HepG2 (cell line): ENCODE measurements around the gene TOM1L2. TPM values are rescaled to one million over a fixed set of nuclear protein-coding genes. Genes with fewer than 3 reads are reported as not detected.

Experiments
- ATAC-seq: fragments of 200-7000 bp; cut with Tn5 transposase; 3 replicates; pipeline ENCODE4 v1.9.1; 2020; ENCODE audit warnings: mild to moderate bottlenecking, moderate library complexity
- BruUV-seq: library from RNA; stranded (reverse); fragments of 400-500 nt; replicated peaks from 2 replicates; lab custom pipeline; 2021; lab: Mats Ljungman, UMichigan
- CTCF ChIA-PET: fragments of 300-600 bp; formaldehyde crosslinking; extraction: SDS; loops from one replicate; lab custom pipeline; 2021; ENCODE audit warnings: low total read pairs, inconsistent platforms, low intra/inter-chr PET ratio; lab: Yijun Ruan, JAX
- POLR2A ChIA-PET: fragments of 350-600 bp; sonication (Branson Sonifier 250); formaldehyde crosslinking; loops from one replicate; lab custom pipeline; 2020; ENCODE audit warnings: antibody characterized with exemption, inconsistent platforms; lab: Yijun Ruan, JAX
- DNase-seq: peaks from one replicate; pipeline ENCODE4 v3.0.0-alpha.2; 2015; ENCODE audit warnings: low spot score
- FAIRE-seq: peaks from 3 replicates; lab custom pipeline; 2011; peaks lifted over from hg19 to GRCh38; lab: Jason Lieb, UNC
- H2AFZ ChIP-seq: one replicate; pipeline ENCODE4 v1.6.1; 2011; ENCODE audit warnings: low read length, inconsistent platforms
- H3K27ac ChIP-seq: fragments of 300-600 bp; 3 replicates; pipeline ENCODE4 v1.8.0; 2011; ENCODE audit warnings: mixed run types, mild to moderate bottlenecking, mixed read lengths, low read length, inconsistent platforms; ENCODE audit not compliant: insufficient read depth; ENCODE audit errors: extremely low read length
- H3K27me3 ChIP-seq, 2 experiments: fragments of 200-600 bp in 1 of 2; 2 replicates in 1 of 2; 3 replicates in 1 of 2; pipeline versions ENCODE4 v1.6.0 to v1.8.0; 2011; ENCODE audit warnings: low read length in 2 of 2, mild to moderate bottlenecking in 2 of 2, moderate library complexity in 2 of 2, inconsistent platforms in 1 of 2; ENCODE audit not compliant: insufficient read depth in 2 of 2, control insufficient read depth in 1 of 2
- H3K36me3 ChIP-seq, 2 experiments: fragments of 200-600 bp in 1 of 2; replicated peaks in 1 of 2; 2 replicates in 1 of 2; 3 replicates in 1 of 2; pipeline versions ENCODE4 v1.5.1 to v1.8.0; 2011; ENCODE audit warnings: low read length in 2 of 2, inconsistent platforms in 1 of 2; ENCODE audit not compliant: insufficient read depth in 2 of 2, control insufficient read depth in 1 of 2
- H3K4me1 ChIP-seq: 2 replicates; pipeline ENCODE4 v1.5.1; 2012; ENCODE audit warnings: low read length, inconsistent platforms; ENCODE audit not compliant: insufficient read depth
- H3K4me2 ChIP-seq: 2 replicates; pipeline ENCODE4 v1.6.0; 2011; ENCODE audit warnings: low read depth, low read length, inconsistent platforms
- H3K4me3 ChIP-seq, 3 experiments: fragments of 200-600 bp in 1 of 3; sonication (generic), shearing (Covaris generic) in 1 of 3; replicated peaks in 1 of 3; 2 replicates each; pipeline ENCODE4 v1.5.1; 2011 to 2016; ENCODE audit warnings: low read length in 3 of 3, inconsistent platforms in 2 of 3, low read depth in 2 of 3, mild to moderate bottlenecking in 2 of 3, control low read depth in 1 of 3, mixed read lengths in 1 of 3; ENCODE audit not compliant: insufficient read depth in 1 of 3
- H3K79me2 ChIP-seq: one replicate; pipeline ENCODE4 v1.6.1; 2011; ENCODE audit warnings: low read length, inconsistent platforms; ENCODE audit not compliant: insufficient read depth
- H3K9ac ChIP-seq: 2 replicates; pipeline ENCODE4 v1.6.0; 2011; ENCODE audit warnings: mild to moderate bottlenecking, low read depth, low read length, inconsistent platforms; ENCODE audit not compliant: insufficient read depth
- H3K9me3 ChIP-seq: 2 replicates; pipeline ENCODE4 v1.5.1; 2012; ENCODE audit warnings: mild to moderate bottlenecking, low read length
- H4K20me1 ChIP-seq: 2 replicates; pipeline ENCODE4 v1.6.0; 2011; ENCODE audit warnings: inconsistent platforms, mild to moderate bottlenecking, low read length, moderate library complexity; ENCODE audit not compliant: insufficient read depth
- CBX1 ChIP-seq: IDR thresholded peaks from one replicate; pipeline ENCODE4 v1.6.1; 2016; ENCODE audit warnings: antibody characterized with exemption, low read depth
- ELF3 ChIP-seq: IDR thresholded peaks from 2 replicates; pipeline ENCODE4 v1.6.1; 2016; ENCODE audit warnings: missing genetic modification reagents, missing compliant biosample characterization
- EZH2 ChIP-seq: conservative IDR thresholded peaks from 2 replicates; pipeline ENCODE4 v1.6.1; 2012; ENCODE audit warnings: mild to moderate bottlenecking, low read depth, low read length, moderate library complexity
- FLYWCH1 ChIP-seq: sonication (generic); formaldehyde crosslinking; IDR thresholded peaks from 2 replicates; pipeline ENCODE4 v1.8.1; 2023; ENCODE audit warnings: mild to moderate bottlenecking, missing genetic modification reagents
- HOXD1 ChIP-seq: sonication (generic); formaldehyde crosslinking; IDR thresholded peaks from 2 replicates; pipeline ENCODE4 v1.5.0; 2020; ENCODE audit warnings: missing genetic modification reagents
- MYNN ChIP-seq: sonication (generic); formaldehyde crosslinking; IDR thresholded peaks from 2 replicates; pipeline ENCODE4 v1.4.0; 2020; ENCODE audit warnings: mild to moderate bottlenecking, low read depth, missing genetic modification reagents
- NR2F1 ChIP-seq, 2 experiments: fragments of 450-650 bp in 1 of 2; formaldehyde crosslinking in 1 of 2; IDR thresholded peaks; 2 replicates each; pipeline versions ENCODE4 v1.5.0 to v1.6.1; 2016 to 2020; ENCODE audit warnings: mild to moderate bottlenecking in 1 of 2, missing compliant biosample characterization in 1 of 2, missing genetic modification reagents in 1 of 2, moderate library complexity in 1 of 2
- ONECUT2 ChIP-seq: sonication (generic); formaldehyde crosslinking; IDR thresholded peaks from 2 replicates; pipeline ENCODE4 v1.4.0; 2020; ENCODE audit warnings: missing genetic modification reagents
- RCOR2 ChIP-seq: IDR thresholded peaks from 2 replicates; pipeline ENCODE4 v1.6.1; 2016; ENCODE audit warnings: missing biosample characterization, missing genetic modification reagents
- STAT6 ChIP-seq: sonication (generic); formaldehyde crosslinking; IDR thresholded peaks from 2 replicates; pipeline ENCODE4 v1.4.0; 2020; ENCODE audit warnings: missing genetic modification reagents, mild to moderate bottlenecking, borderline replicate concordance
- ZBTB38 ChIP-seq: sonication (generic); formaldehyde crosslinking; IDR thresholded peaks from 2 replicates; pipeline ENCODE4 v1.5.1; 2020; ENCODE audit warnings: mild to moderate bottlenecking, missing genetic modification reagents
- ZNF260 ChIP-seq: sonication (generic); formaldehyde crosslinking; IDR thresholded peaks from 2 replicates; pipeline ENCODE4 v1.4.0; 2020; ENCODE audit warnings: missing genetic modification reagents, low read depth, mild to moderate bottlenecking, borderline replicate concordance
- ZNF292 ChIP-seq: sonication (generic); formaldehyde crosslinking; IDR thresholded peaks from 2 replicates; pipeline ENCODE4 v1.8.1; 2022; ENCODE audit warnings: mild to moderate bottlenecking, low read depth, missing genetic modification reagents, borderline replicate concordance
- ZNF333 ChIP-seq: sonication (generic); formaldehyde crosslinking; IDR thresholded peaks from 2 replicates; pipeline ENCODE4 v1.4.0; 2020; ENCODE audit warnings: mild to moderate bottlenecking, missing genetic modification reagents, borderline replicate concordance
- ZNF576 ChIP-seq: sonication (generic); formaldehyde crosslinking; IDR thresholded peaks from 2 replicates; pipeline ENCODE4 v1.4.0; 2020; ENCODE audit warnings: mild to moderate bottlenecking, missing genetic modification reagents
- ZSCAN29 ChIP-seq: sonication (generic); formaldehyde crosslinking; conservative IDR thresholded peaks from 2 replicates; pipeline ENCODE4 v1.4.0; 2020; ENCODE audit warnings: mild to moderate bottlenecking, missing genetic modification reagents
- WGBS: methylation state at CpG from one replicate; pipeline ENCODE4 v1.1.6; 2017; ENCODE audit warnings: low lambda C conversion rate; 5-methylcytosine and 5-hydroxymethylcytosine counted together
- in situ Hi-C: cut with HindIII; loops from 2 replicates; pipeline ENCODE4 v1.10.0; 2017; ENCODE audit warnings: low pct_unique_long_range_greater_than_20kb; ENCODE audit not compliant: extremely low pct_ligation_motif_present
- intact Hi-C: fragments of 100-400 bp; cut with micrococcal nuclease; formaldehyde crosslinking; loops from one replicate; pipeline ENCODE4 v1.10.0; 2022; ENCODE audit not compliant: unreplicated experiment
- polyA plus RNA-seq, 8 experiments: library from polyadenylated mRNA; depleted of rRNA in 3 of 8; stranded (reverse) in 7 of 8; unstranded in 1 of 8; fragments of >200 nt; fragmentation: Illumina TruSeq in 4 of 8; extraction: Trizol in 4 of 8; gene quantifications; 2 replicates each; pipeline versions ENCODE4 v1.2.1 to v1.2.3, GENCODE V29; 2011 to 2016; ENCODE audit warnings: low read depth in 4 of 8, missing spikeins in 1 of 8, mixed read lengths in 1 of 8; ENCODE audit not compliant: insufficient read depth in 1 of 8
- total RNA-seq, 5 experiments: library from RNA; depleted of rRNA; stranded (reverse); fragments of >200 nt; fragmentation: Illumina TruSeq; extraction: Trizol; gene quantifications; 2 replicates each; pipeline ENCODE4 v1.2.3, GENCODE V29; 2016; ENCODE audit warnings: low read depth in 1 of 5

TOM1L2 gene
- total and polyA plus RNA-seq, 2 of the 13 experiments (the other 11 are each of a cell fraction or from before 2014, with no cell fraction given): 4.7 to 7.4 TPM

GRCh38 chr17:17970699-17971430 lies 1.3 kb downstream of the TOM1L2 start (continued):
- no peak for TF ChIP-seq ZNF292 (CRISPR knock-in tag)
- TF ChIP-seq NR2F1 (CRISPR knock-in tag; IDR thresholded peaks at IDR 0.05): no peak
- TF ChIP-seq ZNF260: no peak
- TF ChIP-seq ONECUT2 (CRISPR knock-in tag): no peak

- 61% methylated on average over 3 of the region's 3 CpGs for WGBS
- H3K4me3 ChIP-seq: no peak overlapping the region
- POLR2A ChIA-PET: no interaction called here
- FAIRE-seq (no peak), DNase-seq (no peak), ATAC-seq (no peak)
- no peak overlapping the region for H3K27ac ChIP-seq
- no peaks in the 10 kb centered on the region for H3K36me3 ChIP-seq
- no peak overlapping the region for H3K4me2 ChIP-seq
- in situ Hi-C loops (no loop called here), intact Hi-C loops (no loop called here)
- H3K9me3 ChIP-seq: no peaks in the 10 kb centered on the region
- no TSS peak for BruUV-seq
- TF ChIP-seq ZNF576 (CRISPR knock-in tag): no peak
- no peak for TF ChIP-seq RCOR2 (CRISPR knock-in tag)
- TF ChIP-seq ELF3 (CRISPR knock-in tag): no peak
- TF ChIP-seq ZBTB38 (CRISPR knock-in tag): no peak
- no peak for TF ChIP-seq CBX1
- no peak for TF ChIP-seq STAT6
- TF ChIP-seq HOXD1: no peak
- TF ChIP-seq MYNN (CRISPR knock-in tag): no peak
- TF ChIP-seq ZNF333 (CRISPR knock-in tag): no peak
- no peak for TF ChIP-seq ZSCAN29
- TF ChIP-seq EZH2: no peak
- TF ChIP-seq FLYWCH1 (CRISPR knock-in tag): no peak
- H3K9ac ChIP-seq: no peak overlapping the region
- CTCF ChIA-PET: no interaction called here
- peaks cover 16% of the 10 kb centered on the region for H3K4me1 ChIP-seq
- H4K20me1 ChIP-seq: no peaks in the 10 kb centered on the region
- H2AFZ ChIP-seq: no peak overlapping the region
- no peaks in the 10 kb centered on the region for H3K27me3 ChIP-seq
- H3K79me2 ChIP-seq: peaks cover 2% of the 10 kb centered on the region
Measured at GRCh38 chr17:17966399-17966798, 5.8 kb downstream of the TOM1L2 start.
